Ascending aorta (tissue), 2 donors: ENCODE data around the gene PRR14L. TPM values are rescaled to one million over a fixed set of nuclear protein-coding genes. Genes with fewer than 3 reads are reported as not detected.
"Not testable (repeated sequence)": the region's sequence is repeated elsewhere in the genome, so short reads cannot be mapped to it uniquely, and the experiment has no call there.

Source experiments
- DNase-seq, 2 donors: peaks; one replicate each; pipeline ENCODE4 v3.0.0-alpha.2; 2019; ENCODE audit warnings: low spot score in 2 of 2
- H3K27ac ChIP-seq, 2 donors: fragments of 200-600 bp; sonication (generic); one replicate each; pipeline ENCODE4 v1.5.1; 2016 to 2017; ENCODE audit warnings: mild to moderate bottlenecking in 1 of 2
- H3K27me3 ChIP-seq: fragments of 200-600 bp; sonication (generic); one replicate; pipeline ENCODE4 v1.5.1; 2017
- H3K36me3 ChIP-seq, 2 donors: fragments of 200-600 bp; sonication (generic); one replicate each; pipeline ENCODE4 v1.5.1; 2016
- H3K4me1 ChIP-seq, 2 donors: fragments of 200-600 bp; sonication (generic); one replicate each; pipeline ENCODE4 v1.5.1; 2016 to 2017; ENCODE audit warnings: mild to moderate bottlenecking in 1 of 2
- H3K4me3 ChIP-seq, 2 donors: fragments of 200-600 bp; sonication (generic); one replicate each; pipeline ENCODE4 v1.5.1; 2016 to 2017; ENCODE audit warnings: mild to moderate bottlenecking in 1 of 2
- H3K9me3 ChIP-seq, 2 donors: fragments of 200-600 bp; sonication (generic); one replicate each; pipeline ENCODE4 v1.5.1; 2016
- CTCF ChIP-seq, 3 experiments: fragments of 200-600 bp in 2 of 3; fragments of 450-650 bp in 1 of 3; sonication (generic) in 2 of 3; IDR thresholded peaks; one replicate each; pipeline ENCODE4 v1.5.1; 2016 to 2019; ENCODE audit warnings: antibody characterized with exemption in 3 of 3, mild to moderate bottlenecking in 1 of 3, moderate library complexity in 1 of 3
- intact Hi-C: fragments of 100-400 bp; cut with DNase I; formaldehyde crosslinking; loops from one replicate; pipeline ENCODE4 v1.15.1; 2023
- total RNA-seq: library from RNA; depleted of rRNA; stranded (reverse); fragments of >200 nt; gene quantifications from one replicate; pipeline ENCODE4 v1.1.0, GENCODE V29; 2016

Gene PRR14L
- total RNA-seq, 1 donor from 2014 or later: 17.2 TPM

- Histone ChIP-seq H3K9me3 (no peaks in the 10 kb centered on the region), H3K27me3 (no peaks in the 10 kb centered on the region), H3K4me1 (peaks cover 4 to 17% of the 10 kb centered on the region in 2 donors), H3K27ac (no peak overlapping the region), H3K36me3 (peaks cover 0 to 5% of the 10 kb centered on the region in 2 donors), H3K4me3 (no peak overlapping the region)
- no peak for TF ChIP-seq CTCF (IDR thresholded peaks at IDR 0.05)
- intact Hi-C loops: no loop called here
- no peak for DNase-seq
Observed at GRCh38 chr22:31743871-31744270, 6.1 kb downstream of the PRR14L start.

- intact Hi-C loops: no loop called here
- no peak for TF ChIP-seq CTCF (IDR thresholded peaks at IDR 0.05)
- H3K9me3 ChIP-seq: no peaks in the 10 kb centered on the region
Observed at GRCh38 chr22:31742682-31743081, 7.2 kb downstream of the PRR14L start.

GRCh38 chr22:31742115-31742514, 7.8 kb downstream of the PRR14L start:
- TF ChIP-seq CTCF (IDR thresholded peaks at IDR 0.05): no peak
- DNase-seq: no peak
- H3K4me3 ChIP-seq: no peak overlapping the region
- H3K9me3 ChIP-seq: no peaks in the 10 kb centered on the region
- H3K27me3 ChIP-seq: no peaks in the 10 kb centered on the region
- intact Hi-C loops: no loop called here
- H3K4me1 ChIP-seq: peaks cover 4 to 9% of the 10 kb centered on the region in 2 donors
- H3K27ac ChIP-seq: no peak overlapping the region
- peaks cover 4 to 5% of the 10 kb centered on the region in 2 donors for H3K36me3 ChIP-seq

More at GRCh38 chr22:31742682-31743081, 7.2 kb downstream of the PRR14L start:
- peaks cover 4 to 9% of the 10 kb centered on the region in 2 donors for H3K4me1 ChIP-seq
- DNase-seq: no peak
- H3K36me3 ChIP-seq: peaks cover 4 to 5% of the 10 kb centered on the region in 2 donors
- no peaks in the 10 kb centered on the region for H3K27me3 ChIP-seq
- no peak overlapping the region for H3K4me3 ChIP-seq
- no peak overlapping the region for H3K27ac ChIP-seq

GRCh38 chr22:31740314-31740713, 9.6 kb downstream of the PRR14L start:
- H3K4me3 ChIP-seq, H3K36me3 ChIP-seq, H3K4me1 ChIP-seq, intact Hi-C loops, H3K27me3 ChIP-seq, DNase-seq, H3K9me3 ChIP-seq: not testable (repeated sequence)
- peak overlapping the region in 1 of 2 donors; percentile 60 for H3K27ac ChIP-seq

- TF ChIP-seq CTCF (IDR thresholded peaks at IDR 0.05): no peak
- intact Hi-C loops: no loop called here
Observed at GRCh38 chr22:31739795-31740201, 10.1 kb downstream of the PRR14L start.

GRCh38 chr22:31738566-31738965, 11.4 kb downstream of the PRR14L start:
- TF ChIP-seq CTCF (IDR thresholded peaks at IDR 0.05): no peak
- Histone ChIP-seq H3K9me3 (no peaks in the 10 kb centered on the region), H3K4me3 (no peak overlapping the region), H3K27ac (no peak overlapping the region), H3K27me3 (no peaks in the 10 kb centered on the region), H3K4me1 (peaks cover 4 to 9% of the 10 kb centered on the region in 2 donors), H3K36me3 (peaks cover 4 to 8% of the 10 kb centered on the region in 2 donors)
- intact Hi-C loops: no loop called here
- DNase-seq: no peak

More at GRCh38 chr22:31739795-31740201, 10.1 kb downstream of the PRR14L start:
- peaks cover 4 to 9% of the 10 kb centered on the region in 2 donors for H3K4me1 ChIP-seq
- peak overlapping the region in 1 of 2 donors; percentile 60 for H3K27ac ChIP-seq
- no peak overlapping the region for H3K4me3 ChIP-seq
- H3K36me3 ChIP-seq: peaks cover 4 to 5% of the 10 kb centered on the region in 2 donors
- no peaks in the 10 kb centered on the region for H3K27me3 ChIP-seq
- no peak for DNase-seq
- H3K9me3 ChIP-seq: no peaks in the 10 kb centered on the region
